DND-41 (cell line): Measurements from ENCODE around the gene INPP5A.
"Not testable (repeated sequence)": the region's sequence is repeated elsewhere in the genome, so short reads cannot be mapped to it uniquely, and the experiment has no call there.

Experiments used
- ATAC-seq: fragments of 200-7000 bp; cut with Tn5 transposase; 3 replicates; pipeline ENCODE4 v1.9.1; 2021; ENCODE audit warnings: low read depth; ENCODE audit not compliant: insufficient read depth
- DNase-seq: peaks from one replicate; pipeline ENCODE4 v3.0.0-alpha.2; 2020
- H2AFZ ChIP-seq: 2 replicates; pipeline ENCODE4 v1.6.0; 2012; ENCODE audit warnings: low read depth, low read length
- H3K27ac ChIP-seq: 2 replicates; pipeline ENCODE4 v1.5.1; 2012; ENCODE audit warnings: low read length, inconsistent platforms
- H3K27me3 ChIP-seq: fragments of 200-600 bp; sonication (generic); 2 replicates; pipeline ENCODE4 v1.6.0; 2012; ENCODE audit warnings: low read length, mild to moderate bottlenecking, inconsistent platforms; ENCODE audit not compliant: insufficient read depth, poor library complexity
- H3K36me3 ChIP-seq: 2 replicates; pipeline ENCODE4 v1.5.1; 2012; ENCODE audit warnings: low read length, inconsistent platforms; ENCODE audit not compliant: insufficient read depth
- H3K4me1 ChIP-seq: 2 replicates; pipeline ENCODE4 v1.5.1; 2012; ENCODE audit warnings: mild to moderate bottlenecking, low read length; ENCODE audit not compliant: insufficient read depth
- H3K4me2 ChIP-seq: 2 replicates; pipeline ENCODE4 v1.6.0; 2012; ENCODE audit warnings: mild to moderate bottlenecking, moderate library complexity, low read length, inconsistent platforms; ENCODE audit not compliant: insufficient read depth
- H3K4me3 ChIP-seq, 2 experiments: fragments of 200-600 bp in 1 of 2; shearing (Covaris generic) in 1 of 2; 2 replicates each; pipeline ENCODE4 v1.5.1; 2012 to 2016; ENCODE audit warnings: inconsistent platforms in 2 of 2, low read length in 2 of 2, mild to moderate bottlenecking in 2 of 2, low read depth in 1 of 2, moderate library complexity in 1 of 2
- H3K79me2 ChIP-seq: 2 replicates; pipeline ENCODE4 v1.6.0; 2012; ENCODE audit warnings: low read length, inconsistent platforms; ENCODE audit not compliant: insufficient read depth
- H3K9ac ChIP-seq: 2 replicates; pipeline ENCODE4 v1.6.0; 2012; ENCODE audit warnings: low read depth, mild to moderate bottlenecking, inconsistent platforms, low read length, moderate library complexity
- H3K9me3 ChIP-seq: 2 replicates; pipeline ENCODE4 v1.5.1; 2012; ENCODE audit warnings: low read length, moderate library complexity, mild to moderate bottlenecking, inconsistent platforms; ENCODE audit not compliant: insufficient read depth, severe bottlenecking
- H4K20me1 ChIP-seq: 2 replicates; pipeline ENCODE4 v1.6.0; 2012; ENCODE audit warnings: low read length; ENCODE audit not compliant: insufficient read depth
- EZH2 ChIP-seq: IDR thresholded peaks from 3 replicates; pipeline ENCODE4 v1.6.1; 2012; ENCODE audit warnings: borderline replicate concordance, low read depth, mild to moderate bottlenecking, moderate library complexity, low read length, inconsistent platforms; ENCODE audit not compliant: severe bottlenecking
- TF ChIP-seq, protein P1 (sequence below): IDR thresholded peaks from 2 replicates; pipeline ENCODE4 v1.5.1; 2012; ENCODE audit warnings: borderline replicate concordance, low read length, moderate library complexity, mild to moderate bottlenecking; ENCODE audit not compliant: poor library complexity, severe bottlenecking; ENCODE audit errors: extremely low read depth

The INPP5A gene

GRCh38 chr10:132793871-132794849, 256.6 kb downstream of the INPP5A start:
- H3K9ac ChIP-seq, result no peak overlapping the region
- no peak overlapping the region for H3K4me2 ChIP-seq
- TF ChIP-seq, protein P1, sequence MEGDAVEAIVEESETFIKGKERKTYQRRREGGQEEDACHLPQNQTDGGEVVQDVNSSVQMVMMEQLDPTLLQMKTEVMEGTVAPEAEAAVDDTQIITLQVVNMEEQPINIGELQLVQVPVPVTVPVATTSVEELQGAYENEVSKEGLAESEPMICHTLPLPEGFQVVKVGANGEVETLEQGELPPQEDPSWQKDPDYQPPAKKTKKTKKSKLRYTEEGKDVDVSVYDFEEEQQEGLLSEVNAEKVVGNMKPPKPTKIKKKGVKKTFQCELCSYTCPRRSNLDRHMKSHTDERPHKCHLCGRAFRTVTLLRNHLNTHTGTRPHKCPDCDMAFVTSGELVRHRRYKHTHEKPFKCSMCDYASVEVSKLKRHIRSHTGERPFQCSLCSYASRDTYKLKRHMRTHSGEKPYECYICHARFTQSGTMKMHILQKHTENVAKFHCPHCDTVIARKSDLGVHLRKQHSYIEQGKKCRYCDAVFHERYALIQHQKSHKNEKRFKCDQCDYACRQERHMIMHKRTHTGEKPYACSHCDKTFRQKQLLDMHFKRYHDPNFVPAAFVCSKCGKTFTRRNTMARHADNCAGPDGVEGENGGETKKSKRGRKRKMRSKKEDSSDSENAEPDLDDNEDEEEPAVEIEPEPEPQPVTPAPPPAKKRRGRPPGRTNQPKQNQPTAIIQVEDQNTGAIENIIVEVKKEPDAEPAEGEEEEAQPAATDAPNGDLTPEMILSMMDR, result peak; percentile 12
- no peak for TF ChIP-seq EZH2
- H2AFZ ChIP-seq, result no peak overlapping the region
- H3K36me3 ChIP-seq, result no peaks in the 10 kb centered on the region
- H3K4me1 ChIP-seq, result no peaks in the 10 kb centered on the region
- H3K79me2 ChIP-seq, result no peaks in the 10 kb centered on the region
- H3K9me3 ChIP-seq, result no peaks in the 10 kb centered on the region
- no peaks in the 10 kb centered on the region for H4K20me1 ChIP-seq
- DNase-seq, result no peak
- no peak overlapping the region for H3K27ac ChIP-seq
- no peak for ATAC-seq
- no peaks in the 10 kb centered on the region for H3K27me3 ChIP-seq
- no peak overlapping the region for H3K4me3 ChIP-seq

- ATAC-seq, result no peak
- TF ChIP-seq, protein P1, result no peak
- TF ChIP-seq EZH2, result no peak
- H3K9ac ChIP-seq, result no peak overlapping the region
- H4K20me1 ChIP-seq, result no peaks in the 10 kb centered on the region
- H2AFZ ChIP-seq, result no peak overlapping the region
- H3K27me3 ChIP-seq, result no peaks in the 10 kb centered on the region
- no peaks in the 10 kb centered on the region for H3K9me3 ChIP-seq
- no peak overlapping the region for H3K27ac ChIP-seq
- no peaks in the 10 kb centered on the region for H3K79me2 ChIP-seq
- H3K4me2 ChIP-seq, result no peak overlapping the region
- no peaks in the 10 kb centered on the region for H3K4me1 ChIP-seq
- no peaks in the 10 kb centered on the region for H3K36me3 ChIP-seq
- no peak overlapping the region for H3K4me3 ChIP-seq
- DNase-seq, result no peak
Observed at GRCh38 chr10:132796846-132797245, 259.3 kb downstream of the INPP5A start.

DNA sequence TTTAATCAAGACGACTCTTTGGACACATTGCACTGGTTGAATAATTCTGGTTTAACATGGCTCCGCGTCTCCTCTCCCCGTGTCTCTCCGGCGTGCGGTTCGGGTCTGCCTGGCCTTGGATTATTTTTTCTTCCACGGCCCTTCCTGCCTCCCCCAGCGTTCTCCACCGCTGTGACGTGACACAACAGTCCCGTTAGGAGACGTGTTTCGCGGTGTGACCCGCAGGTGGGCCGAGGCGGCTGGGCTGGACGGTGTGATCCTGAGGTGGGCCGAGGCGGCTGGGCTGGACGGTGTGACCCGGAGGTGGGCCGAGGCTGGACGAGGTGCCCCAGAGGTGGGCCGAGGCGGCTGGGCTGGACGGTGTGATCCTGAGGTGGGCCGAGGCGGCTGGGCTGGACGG, 260.4 kb downstream of the INPP5A start:
- not testable (repeated sequence) for H3K79me2 ChIP-seq, H3K4me3 ChIP-seq, H3K9me3 ChIP-seq, H3K9ac ChIP-seq, ATAC-seq, H3K27ac ChIP-seq, H4K20me1 ChIP-seq, H3K4me1 ChIP-seq, H3K27me3 ChIP-seq, H3K36me3 ChIP-seq, H2AFZ ChIP-seq, DNase-seq, H3K4me2 ChIP-seq

DNA sequence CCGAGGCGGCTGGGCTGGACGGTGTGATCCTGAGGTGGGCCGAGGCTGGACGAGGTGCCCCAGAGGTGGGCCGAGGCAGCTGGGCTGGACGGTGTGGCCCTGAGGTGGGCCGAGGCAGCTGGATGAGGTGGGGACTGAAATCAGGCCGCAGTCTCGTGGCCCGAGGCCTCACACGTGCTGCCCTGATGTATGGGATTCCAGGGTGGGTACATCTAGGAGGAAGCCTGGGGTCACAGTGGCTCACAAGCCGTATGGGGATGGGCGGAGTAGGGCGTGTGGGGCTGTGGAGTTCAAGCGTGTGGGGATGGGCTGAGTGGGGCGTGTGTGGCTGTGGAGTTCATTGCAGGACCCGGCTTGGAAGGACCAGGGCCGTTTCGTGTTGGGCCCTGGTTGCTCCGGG, 260.8 kb downstream of the INPP5A start:
- Histone ChIP-seq H2AFZ (no peak overlapping the region), H3K27me3 (no peaks in the 10 kb centered on the region), H3K4me3 (no peak overlapping the region), H3K9ac (no peak overlapping the region), H3K4me1 (no peaks in the 10 kb centered on the region), H4K20me1 (no peaks in the 10 kb centered on the region), H3K36me3 (no peaks in the 10 kb centered on the region), H3K9me3 (no peaks in the 10 kb centered on the region), H3K79me2 (no peaks in the 10 kb centered on the region), H3K4me2 (no peak overlapping the region), H3K27ac (no peak overlapping the region)
- ATAC-seq (no peak), DNase-seq (no peak)
- no peak for TF ChIP-seq EZH2
- TF ChIP-seq, protein P1, result no peak
